T-helper 9 cell (primary cell): ENCODE results near the gene UBL3.

Experiments
- DNase-seq: peaks from one replicate; pipeline ENCODE4 v3.0.0-alpha.2; 2020
- total RNA-seq, 2 donors: gene quantifications; one replicate each; lab custom pipeline; 2026; lab: John Stamatoyannopoulos, UW

UBL3 gene, protein sequence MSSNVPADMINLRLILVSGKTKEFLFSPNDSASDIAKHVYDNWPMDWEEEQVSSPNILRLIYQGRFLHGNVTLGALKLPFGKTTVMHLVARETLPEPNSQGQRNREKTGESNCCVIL
- 99.5 to 109 reads per million in 2 donors for total RNA-seq

GRCh38 chr13:29850213-29850898 lies at the start of gene UBL3:
UBL3 (minus strand) TSS chr13:29850617; CDS start chr13:29849538, 1,079 bp downstream.
- DNase-seq: peak; percentile 90

GRCh38 chr13:29897102-29897501 lies 46.7 kb upstream of the UBL3 start:
- no peak for DNase-seq

DNA sequence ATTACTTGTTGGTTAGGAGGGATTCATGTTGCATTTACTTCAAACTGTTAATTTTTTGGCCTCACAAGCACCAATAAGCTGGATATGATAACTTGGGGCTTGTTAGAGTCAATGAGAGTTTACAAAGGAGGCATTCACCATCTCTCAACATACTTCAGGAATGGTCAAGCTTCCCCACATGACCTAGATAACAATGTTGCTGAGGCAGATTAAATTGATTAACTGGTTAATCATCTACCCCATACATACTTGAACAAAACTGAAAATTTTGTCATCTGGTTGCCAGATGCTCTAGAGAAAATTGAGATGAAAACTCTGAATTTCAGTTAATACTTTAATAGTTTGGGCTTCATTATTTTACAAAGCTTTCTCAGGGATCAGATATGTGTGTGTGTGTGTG lies 43.0 kb upstream of the UBL3 start:
- DNase-seq: no peak

DNA sequence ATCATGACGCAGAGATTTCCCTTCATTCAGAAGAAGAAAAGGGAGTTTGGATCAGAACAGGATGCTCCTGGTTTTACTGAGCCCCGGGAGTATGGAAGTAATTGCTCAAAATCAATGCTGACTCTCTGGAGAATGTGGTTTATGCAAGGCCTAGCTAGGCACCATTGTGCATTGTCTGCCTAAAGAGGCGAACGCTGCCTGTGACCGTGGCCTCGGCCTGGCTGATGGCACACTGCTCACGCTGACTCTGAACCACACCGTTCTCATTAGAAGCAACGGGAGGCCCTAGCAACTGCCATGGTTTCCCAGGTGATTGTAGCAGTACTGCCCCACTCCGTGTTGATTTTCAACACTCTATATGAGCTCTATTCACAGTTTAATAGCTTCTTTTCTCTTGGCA lies 41.7 kb upstream of the UBL3 start:
- no peak for DNase-seq

DNA sequence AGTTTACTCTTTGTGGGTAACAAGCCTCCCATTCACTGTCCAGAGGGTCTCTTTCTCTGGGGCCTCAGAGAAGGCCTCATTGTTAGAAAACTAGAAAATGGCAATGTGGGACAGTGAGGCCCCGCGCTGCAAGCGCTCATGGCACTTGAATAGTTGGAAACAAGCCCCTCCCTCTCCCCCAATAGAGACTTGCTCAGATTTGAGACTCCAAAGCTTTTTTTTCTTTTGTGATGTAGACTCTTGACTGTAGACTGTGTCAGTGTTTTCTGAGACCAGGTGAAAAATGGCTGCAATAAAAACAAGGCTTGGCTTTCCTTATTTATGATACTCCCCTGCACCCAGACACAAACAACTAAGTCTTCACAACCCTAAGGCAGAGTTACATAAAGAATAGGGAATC lies 38.7 kb upstream of the UBL3 start:
- DNase-seq: no peak

DNA sequence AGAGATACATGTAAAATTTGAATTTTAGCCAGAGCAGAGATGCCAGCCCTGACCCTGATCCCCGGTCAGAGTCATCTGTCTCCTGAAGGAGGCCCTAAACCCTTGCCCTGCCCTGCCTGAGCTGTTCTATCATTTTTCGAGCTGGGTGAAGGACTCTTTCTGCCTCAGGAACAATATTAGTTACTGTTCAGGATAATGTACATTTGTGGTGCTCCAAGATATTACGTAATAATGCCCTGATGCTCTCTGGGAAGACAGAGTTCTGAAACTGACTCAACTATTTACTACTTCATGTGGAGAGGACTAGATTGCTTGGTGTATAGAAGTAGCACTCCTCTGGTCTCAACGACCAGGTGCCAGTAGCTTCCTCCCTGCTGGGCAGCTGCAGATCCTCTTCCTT lies 37.9 kb upstream of the UBL3 start:
- DNase-seq: no peak

DNA sequence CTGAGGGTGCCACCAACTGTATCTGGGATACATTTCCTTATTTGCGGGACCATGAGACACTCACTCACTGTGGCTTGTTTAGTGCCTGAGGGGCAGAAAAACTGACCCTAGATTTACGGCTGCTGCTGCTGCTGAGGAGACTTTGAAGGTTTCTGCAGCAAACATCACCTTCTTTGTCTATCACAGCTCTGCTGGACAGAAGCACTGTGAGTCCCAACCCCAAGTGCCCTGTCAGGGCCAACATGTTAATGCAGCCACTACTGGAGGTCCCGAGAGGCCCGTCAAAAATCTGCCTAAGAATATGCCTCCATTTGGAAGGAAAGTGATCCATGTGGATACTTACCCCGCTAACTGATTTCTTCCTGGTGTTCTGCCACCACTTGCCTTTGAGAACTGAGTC lies 37.3 kb upstream of the UBL3 start:
- no peak for DNase-seq

GRCh38 chr13:29887030-29887557 lies 36.7 kb upstream of the UBL3 start:
- DNase-seq: no peak

GRCh38 chr13:29886446-29886845 lies 36.0 kb upstream of the UBL3 start:
- no peak for DNase-seq

DNA sequence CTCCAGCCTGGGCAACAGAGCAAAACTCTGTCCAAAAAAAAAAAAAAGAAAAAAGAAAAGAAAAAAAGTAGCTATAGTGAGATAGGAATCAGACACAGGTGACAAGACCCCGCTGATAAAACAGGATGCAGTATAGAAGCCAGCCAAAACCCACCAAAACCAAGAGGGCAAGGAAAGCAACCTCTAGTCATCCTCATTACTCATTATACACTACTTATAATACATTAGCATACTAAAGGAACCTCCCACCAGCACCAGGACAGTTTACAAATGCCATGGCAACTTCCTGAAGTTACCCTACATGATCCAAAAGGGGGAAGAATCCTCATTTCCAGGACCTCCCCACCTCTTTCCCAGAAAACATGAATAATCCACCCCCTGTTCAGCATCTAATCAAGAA lies 35.6 kb upstream of the UBL3 start:
- DNase-seq: no peak

DNA sequence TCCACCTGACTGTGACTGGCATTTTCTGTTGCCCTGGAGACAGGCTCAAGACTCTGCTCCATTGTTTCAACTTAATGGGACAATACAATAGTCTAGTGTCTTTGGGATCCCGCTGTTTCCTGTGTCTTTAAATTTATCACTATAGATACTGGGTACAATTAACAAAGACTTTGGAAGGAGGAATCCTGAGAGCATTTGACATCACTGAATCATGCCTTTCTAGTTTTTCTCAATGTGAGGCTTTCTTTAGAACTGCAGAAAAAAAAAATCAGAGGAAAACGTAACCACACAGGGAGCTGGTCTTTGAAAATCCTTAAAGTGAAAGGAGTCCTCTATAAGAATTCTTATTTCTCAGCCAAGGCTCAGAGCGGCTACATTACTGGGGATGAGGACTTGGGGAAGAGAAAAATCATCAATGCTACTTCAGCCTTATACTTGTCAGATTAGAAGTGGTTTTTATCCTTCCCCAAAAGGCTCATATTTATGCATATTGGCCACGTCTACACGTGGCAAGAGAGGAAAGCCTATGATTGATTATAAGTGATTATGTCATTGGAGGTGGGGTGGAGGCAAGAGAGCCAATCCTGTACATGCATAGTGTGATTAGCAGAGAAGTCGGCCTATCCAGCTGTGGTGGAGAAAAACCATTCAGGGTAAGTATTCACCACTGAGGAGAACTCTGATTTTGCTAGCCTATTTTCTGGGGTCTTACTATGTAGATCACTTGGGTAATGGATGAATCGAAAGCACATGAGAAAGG lies 34.4 kb upstream of the UBL3 start:
- DNase-seq: no peak

DNA sequence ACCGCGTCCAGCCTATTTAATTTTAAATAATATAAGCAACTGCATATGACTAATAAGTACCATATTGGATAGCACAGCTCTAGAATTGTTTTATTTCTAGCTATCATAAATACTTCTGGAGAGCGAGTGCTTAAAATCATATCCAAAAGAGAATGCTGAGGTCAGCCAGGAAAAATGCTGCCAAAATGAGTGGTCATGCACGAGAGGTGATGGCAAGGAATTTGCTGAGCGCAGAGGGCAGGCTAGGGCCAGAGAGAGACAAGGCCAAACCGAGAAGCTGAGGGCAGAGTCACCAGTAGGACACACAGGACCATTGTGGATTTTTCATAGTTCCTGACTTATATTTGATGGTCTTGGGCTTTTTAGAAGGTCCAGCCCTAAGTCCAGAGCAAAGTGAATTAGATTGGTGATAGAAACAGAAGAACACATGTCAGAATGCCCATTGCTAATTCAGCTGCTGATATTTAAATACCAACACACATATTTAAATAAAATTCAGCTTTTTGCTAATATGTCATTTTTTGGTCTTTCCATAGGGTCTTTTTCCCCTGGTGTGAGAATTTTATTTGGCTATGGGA lies 33.6 kb upstream of the UBL3 start:
- no peak for DNase-seq

GRCh38 chr13:29882076-29882475 lies 31.7 kb upstream of the UBL3 start:
- DNase-seq: no peak

- no peak for DNase-seq
Measured at GRCh38 chr13:29878101-29878500, 27.7 kb upstream of the UBL3 start.

DNA sequence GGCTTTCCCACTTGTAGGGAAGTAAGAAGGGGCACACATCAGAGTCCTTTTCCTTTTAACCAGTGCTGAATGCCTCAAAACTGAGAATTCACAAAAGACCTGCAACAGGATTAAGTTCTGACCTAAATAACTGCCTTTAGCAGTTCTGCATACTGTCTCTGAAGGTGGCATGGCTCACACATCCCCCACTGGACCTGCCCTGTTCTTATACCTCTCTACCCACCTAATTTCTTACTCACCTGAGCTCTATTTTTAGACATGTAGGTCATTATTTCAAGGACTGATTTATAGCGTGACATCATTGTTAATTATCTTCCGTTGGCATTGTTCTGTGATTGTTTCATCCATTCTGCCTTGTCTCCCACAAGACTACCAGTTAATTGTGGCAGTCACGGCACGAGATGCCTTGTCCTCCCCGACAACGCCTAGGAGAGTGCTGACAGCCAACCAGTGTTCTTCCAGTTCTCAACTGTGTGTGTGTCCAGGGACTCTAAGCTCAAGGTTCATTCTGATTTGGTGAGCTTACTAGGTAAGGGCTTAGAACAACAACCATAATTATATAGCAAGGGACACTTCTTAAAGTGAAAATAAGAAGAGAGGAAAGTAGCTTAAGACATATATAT lies 27.1 kb upstream of the UBL3 start:
- no peak for DNase-seq

GRCh38 chr13:29875646-29876045 lies 25.2 kb upstream of the UBL3 start:
- no peak for DNase-seq

DNA sequence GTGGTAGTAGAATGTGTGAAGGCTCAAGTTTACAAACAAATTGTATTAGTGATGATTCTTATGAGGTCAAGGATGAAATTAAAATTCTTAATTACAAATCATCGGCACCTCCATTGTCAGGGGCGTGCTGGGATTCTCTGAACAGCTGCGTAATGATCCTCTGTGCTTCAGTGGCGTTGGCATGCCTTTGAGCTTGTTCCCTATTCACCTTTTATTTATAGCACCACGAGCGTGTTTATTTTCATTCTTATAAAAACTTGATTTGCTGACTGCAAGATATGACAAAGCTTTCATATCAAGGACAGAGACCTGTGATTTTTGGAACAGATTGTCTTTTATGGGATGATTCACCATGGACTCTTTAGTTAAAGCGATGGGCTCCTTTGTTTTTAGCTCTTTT lies 18.2 kb upstream of the UBL3 start:
- DNase-seq: no peak

GRCh38 chr13:29865934-29866333 lies 15.5 kb upstream of the UBL3 start:
- no peak for DNase-seq

DNA sequence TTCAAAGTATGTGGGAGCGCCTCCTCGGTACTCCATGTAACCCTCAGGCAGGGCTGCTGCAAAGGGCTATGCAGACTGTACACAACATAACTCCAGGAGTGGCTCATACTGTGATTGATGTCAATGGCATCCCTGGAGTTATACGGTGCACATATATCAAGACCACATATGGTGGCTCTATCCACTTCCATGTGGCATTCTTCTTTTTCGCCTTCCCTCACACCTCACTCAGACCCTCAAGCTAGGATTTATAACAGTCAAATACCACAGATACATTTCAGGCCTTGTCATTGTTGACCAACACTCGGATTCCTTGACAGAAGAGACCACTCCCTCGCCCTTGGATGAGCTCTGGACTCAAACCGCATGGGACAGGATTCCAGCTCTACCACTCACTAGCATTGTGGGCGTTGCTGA lies 11.3 kb upstream of the UBL3 start:
- DNase-seq: no peak

GRCh38 chr13:29859971-29860370 lies 9.6 kb upstream of the UBL3 start:
- DNase-seq: no peak

- DNase-seq: no peak
Measured at GRCh38 chr13:29858667-29859066, 8.2 kb upstream of the UBL3 start.

GRCh38 chr13:29858231-29858630 lies 7.8 kb upstream of the UBL3 start:
- no peak for DNase-seq

GRCh38 chr13:29857085-29857484 lies 6.7 kb upstream of the UBL3 start:
- no peak for DNase-seq
